NCI-H1105 treated with DMSO at 0.1 percent for 48 hours (cell line): Measurements from ENCODE around the gene ATP6V1F.
A peak's percentile ranks its signal among the peaks of the same experiment; 100 is the strongest.

ENCODE experiments used
- DNase-seq: peaks from one replicate; lab custom pipeline; 2025; lab: John Stamatoyannopoulos, UW

ATP6V1F gene

DNA sequence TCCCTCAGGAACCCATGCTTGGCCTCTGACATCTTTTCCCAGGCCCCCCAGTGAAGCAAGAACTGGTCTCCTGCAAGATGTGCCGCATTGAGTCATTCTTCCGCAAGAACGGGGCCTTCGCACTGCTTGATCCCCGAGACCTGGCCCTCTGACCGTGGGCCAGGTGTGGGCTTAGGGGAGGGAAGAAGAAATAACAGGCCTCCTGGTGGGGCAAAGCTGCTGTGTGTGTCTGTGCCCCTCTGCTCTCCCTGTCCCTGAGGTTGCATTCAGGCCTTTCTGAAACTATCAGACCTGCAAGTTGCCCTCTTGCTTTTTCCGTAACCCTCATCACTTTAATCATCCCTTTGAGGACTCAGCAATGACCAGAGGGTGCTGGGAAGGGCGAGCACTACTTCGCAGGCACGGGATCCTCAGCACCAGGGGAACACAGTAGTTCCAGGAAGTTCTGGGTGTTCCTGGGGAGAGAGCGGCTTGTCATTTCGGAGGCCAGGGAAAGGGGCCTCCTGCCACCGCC lies 6.0 kb downstream of the ATP6V1F start:
- no peak for DNase-seq

DNA sequence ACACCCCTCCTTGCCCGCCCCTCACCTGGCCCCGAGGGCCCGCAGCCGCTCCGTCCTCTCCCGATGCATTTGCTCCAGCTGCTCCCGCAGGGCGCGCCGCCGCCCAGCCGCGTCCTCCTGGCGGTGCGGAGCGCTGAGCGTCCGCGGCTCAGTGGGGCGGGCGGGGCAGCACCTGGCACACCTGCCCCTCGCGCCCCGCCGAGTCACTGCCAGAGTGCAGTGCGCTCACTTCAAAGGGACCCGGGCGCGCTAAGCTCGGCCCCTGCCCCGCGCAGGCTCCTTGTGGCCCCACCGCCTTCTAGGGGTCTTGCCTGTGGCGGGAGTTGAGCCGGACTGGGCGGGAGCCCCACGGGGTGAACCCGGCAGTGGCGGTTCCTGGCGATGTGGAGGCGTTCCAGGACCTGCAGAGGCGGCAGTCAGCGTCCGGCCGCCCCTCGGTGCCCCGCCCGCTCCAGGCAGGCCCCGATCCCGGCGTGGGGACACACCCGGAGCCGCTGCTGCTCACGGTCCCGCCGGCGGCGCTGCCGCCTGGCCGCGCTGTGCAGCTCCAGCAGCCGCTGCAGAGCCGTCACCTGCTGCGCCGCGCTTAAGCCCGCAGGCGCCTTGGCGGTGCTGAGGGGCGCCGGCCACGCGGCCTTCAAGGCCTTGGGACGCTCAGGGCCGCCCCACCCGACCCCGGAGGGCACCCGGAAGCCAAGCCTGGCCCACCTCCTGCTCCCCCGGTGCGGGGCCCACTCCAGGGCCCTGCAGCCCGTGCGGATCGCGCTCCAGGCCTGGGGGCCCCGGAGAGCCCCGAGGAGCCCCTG lies 6.7 kb downstream of the ATP6V1F start:
- no peak for DNase-seq

GRCh38 chr7:128869944-128870285 lies 7.3 kb downstream of the ATP6V1F start:
- no peak for DNase-seq

- DNase-seq = no peak
Measured at GRCh38 chr7:128871050-128871449, 8.4 kb downstream of the ATP6V1F start.

GRCh38 chr7:128872394-128872824 lies 9.8 kb downstream of the ATP6V1F start:
- DNase-seq = no peak

DNA sequence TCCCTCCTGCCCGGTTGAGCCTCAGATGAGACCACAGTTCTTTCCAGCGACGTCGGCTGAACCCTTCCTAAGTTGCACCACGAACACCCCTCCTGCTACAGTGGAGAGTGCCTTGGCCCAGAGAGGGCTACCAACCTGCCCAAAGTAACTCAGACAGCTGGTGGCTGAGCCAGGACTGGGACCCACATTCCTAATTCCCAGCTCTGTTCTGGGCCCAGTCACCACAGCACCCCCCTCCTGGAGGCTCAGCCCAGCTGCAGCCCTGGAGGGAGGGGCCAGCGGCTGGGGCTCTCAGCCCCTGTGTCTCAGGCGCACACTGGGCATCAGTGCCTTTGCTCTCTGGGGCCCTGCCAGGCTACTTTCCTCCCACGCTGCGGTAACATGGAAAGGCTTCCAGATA lies 10.6 kb downstream of the ATP6V1F start:
- DNase-seq = no peak

- peak; percentile 87 for DNase-seq
Measured at GRCh38 chr7:128874140-128875031, 11.7 kb downstream of the ATP6V1F start.

DNA sequence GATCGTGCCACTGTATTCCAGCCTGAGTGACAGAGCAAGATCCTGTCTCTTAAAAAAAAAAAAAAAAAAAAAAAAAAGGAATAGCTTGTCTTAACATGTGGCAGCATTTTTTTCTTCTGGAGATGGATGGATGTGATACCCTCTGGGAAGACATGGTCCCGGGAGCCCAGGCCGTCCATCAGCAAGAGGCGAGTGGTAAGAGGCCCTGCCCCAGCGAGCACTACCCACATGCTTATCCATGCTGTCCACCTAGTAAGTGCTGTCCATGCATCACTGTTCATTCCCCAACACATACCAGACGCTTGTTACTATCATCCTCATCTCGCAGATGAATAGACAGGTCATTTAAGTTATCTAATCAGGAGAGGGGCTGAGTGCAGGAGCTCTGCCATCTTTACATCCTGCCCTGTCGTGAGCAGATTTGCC lies 12.9 kb downstream of the ATP6V1F start:
- DNase-seq = no peak

GRCh38 chr7:128876127-128876526 lies 13.5 kb downstream of the ATP6V1F start:
- no peak for DNase-seq

GRCh38 chr7:128876586-128876977 lies 13.9 kb downstream of the ATP6V1F start:
- DNase-seq = no peak

DNA sequence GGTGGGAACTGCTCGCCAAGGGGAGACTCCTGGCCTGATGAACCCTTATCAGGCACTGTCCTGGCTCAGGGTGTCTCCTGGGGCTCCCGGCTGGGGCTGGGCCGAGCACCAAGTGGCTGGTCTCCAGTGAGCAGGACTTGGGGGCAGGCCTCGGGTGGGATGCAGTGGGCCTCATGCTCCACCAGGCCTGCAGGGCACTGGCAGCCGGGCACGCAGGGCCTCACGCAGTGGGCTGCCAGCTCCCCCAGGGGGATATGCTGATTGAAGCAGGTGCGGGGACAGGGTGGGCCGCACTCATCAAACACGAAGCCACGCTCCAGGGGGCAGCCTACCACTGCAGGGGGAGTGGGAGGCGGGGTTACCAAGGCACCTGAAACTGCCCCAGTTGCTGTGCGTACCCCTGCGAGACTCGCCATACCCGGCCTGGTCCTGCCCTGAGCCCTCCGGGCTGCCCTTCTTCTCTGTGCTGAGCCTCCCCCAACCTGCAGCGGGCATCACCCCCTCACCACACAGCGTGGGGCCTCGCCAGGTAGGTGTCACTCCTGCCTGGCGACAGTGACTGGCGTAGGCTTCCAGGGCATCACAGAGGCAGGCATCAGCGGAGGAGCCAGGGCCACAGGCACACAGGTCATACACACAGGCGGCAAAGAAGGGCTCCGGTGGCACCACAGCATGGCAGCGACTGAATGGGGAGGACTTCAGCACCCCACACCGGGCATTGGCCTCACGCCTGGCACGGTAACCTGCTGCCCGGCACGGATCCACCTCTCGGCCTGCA lies 14.5 kb downstream of the ATP6V1F start:
- no peak for DNase-seq

DNA sequence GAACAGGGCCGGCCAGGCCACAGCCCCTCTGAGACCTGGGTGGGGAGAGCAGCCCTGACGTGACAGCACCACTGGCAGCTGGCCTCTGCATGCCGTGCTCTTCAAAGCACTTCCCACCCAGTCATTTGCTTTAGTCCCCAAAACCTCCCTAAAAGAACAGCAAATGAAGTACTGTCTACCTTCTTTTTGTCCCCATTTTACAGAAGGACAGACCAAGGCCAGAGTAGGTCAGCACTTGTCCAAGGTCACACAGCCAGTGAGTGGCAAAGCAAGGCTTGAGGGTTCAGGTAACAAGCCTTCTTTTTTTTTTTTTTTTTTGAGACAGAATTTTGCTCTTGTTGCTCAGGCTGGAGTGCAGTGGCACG lies 15.1 kb downstream of the ATP6V1F start:
- DNase-seq = no peak

DNA sequence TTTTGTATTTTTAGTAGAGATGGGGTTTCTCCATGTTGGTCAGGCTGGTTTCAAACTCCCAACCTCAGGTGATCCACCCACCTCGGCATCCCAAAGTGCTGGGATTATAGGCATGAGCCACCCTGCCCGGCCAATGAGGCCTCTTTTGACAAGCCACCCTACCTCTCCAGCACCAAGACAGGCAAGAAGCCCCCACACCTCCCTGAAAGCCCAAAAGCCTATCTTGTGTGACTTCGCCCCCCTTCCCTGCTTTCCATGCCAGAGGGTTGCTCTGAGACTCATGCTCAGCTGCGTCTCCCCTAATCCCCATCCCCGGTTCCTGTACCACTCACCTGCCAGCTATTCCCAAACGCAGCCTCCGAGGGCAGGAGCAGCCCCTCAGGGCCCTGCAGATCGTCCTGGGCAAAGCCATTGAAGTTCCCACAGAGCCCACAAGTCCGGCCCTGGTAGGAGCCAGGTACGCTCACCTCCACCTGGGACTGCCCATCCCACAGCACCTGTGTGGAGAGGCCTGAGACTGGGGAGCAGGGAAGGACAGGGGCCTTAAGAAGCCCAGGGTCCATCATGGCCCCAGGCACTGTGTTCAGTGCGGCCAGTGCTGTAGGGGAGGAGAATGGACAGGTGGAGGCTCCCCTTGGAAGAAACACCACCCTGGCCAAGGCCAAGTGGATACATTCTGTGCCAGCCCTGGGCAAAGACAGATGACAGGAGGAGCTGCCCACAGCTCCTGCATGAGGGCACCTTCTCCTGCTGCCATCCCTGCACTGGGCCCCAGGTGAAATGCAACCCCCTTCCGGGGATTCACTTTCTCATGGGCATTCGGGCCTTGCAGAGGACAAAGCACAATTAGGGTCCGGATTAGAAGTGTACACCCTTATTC lies 15.8 kb downstream of the ATP6V1F start:
- DNase-seq = no peak

GRCh38 chr7:128879461-128879938 lies 16.8 kb downstream of the ATP6V1F start:
- no peak for DNase-seq

- peak; percentile 44 for DNase-seq
Measured at GRCh38 chr7:128879939-128880746, 17.5 kb downstream of the ATP6V1F start.

DNA sequence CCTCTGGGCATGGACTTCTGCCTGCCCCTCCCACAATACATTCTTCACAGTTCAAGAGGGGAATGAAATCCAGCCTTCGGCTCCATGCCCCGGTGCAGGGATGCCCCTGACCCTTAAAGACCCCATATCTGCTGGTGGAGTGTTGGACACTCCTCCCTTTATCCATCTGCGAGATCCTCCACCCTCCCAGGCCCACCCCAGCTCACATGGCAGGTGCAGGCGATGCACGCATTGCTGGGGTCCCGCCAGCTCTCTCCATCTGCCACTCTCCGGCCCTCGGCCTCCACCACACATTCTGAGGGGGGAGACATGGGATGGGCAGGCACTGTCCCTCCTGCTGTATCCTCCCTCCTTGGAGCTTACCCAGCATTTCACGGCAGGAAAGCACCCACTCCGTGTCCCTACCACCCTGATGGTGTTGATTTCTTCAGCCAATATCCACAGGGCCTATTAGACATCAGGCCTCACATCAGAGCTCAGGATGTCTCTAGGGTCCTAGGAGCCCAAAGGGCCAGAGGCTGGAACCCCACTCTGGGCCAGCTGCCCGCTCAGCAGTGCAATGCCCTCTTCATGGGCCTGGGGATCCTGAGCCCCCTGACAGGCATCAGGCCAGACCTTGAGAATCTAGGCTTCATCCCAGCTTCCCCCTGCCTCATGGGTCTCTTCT lies 18.3 kb downstream of the ATP6V1F start:
- DNase-seq = no peak

DNA sequence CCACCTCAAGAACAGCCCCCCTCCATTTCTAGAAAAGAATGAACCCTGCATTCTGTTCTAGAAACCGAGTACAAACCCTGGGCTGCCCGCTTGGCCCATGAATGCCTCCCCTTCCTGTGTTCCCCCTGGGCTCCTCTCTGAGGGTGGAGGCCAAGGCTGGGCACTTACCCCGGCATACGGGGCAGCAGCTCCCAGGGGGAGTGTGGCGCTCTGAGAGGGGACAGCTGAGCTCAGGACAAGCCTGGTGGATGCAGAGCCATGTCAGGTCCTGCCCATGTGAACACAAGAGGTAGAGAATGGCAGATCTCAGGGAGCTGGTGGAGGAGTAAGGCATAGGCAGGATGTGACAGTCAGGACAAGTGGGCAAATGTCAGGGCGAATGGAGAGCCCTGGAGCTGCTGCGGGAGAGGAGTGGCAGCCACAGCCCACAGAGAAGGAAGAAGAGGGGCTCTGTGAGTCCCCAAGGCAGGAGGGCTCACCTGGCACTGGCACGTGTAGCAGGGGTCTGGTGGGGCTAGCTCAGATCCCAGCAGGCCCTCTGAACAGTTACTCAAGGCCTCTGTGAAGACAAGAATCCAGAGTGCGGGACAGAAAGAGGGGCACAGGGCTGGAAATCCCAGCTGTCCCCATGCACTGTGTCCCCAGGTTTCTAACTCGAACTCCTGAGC lies 18.9 kb downstream of the ATP6V1F start:
- no peak for DNase-seq

DNA sequence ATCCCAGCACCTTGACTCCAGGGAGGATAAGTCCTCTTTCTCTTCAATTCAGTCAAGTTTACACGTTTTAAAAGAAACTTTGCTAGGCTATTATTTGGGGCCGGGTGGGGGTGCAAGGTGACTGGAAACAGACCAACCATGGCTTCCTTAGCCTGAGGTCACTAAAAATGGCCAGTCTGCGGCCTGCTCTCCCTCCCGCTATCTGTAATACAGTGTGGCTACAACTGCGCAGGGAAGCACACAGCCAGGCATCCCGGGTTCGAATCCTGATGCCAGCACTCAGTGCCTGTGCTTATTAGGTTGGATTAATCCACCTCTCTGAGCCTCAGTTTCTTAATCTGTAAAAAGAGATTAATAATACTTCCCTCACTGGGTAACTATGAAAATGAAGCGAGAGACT lies 19.5 kb downstream of the ATP6V1F start:
- no peak for DNase-seq
